HK-2 (cell line): ENCODE results near the gene RHO.
"Not testable (repeated sequence)": the region's sequence is repeated elsewhere in the genome, so short reads cannot be mapped to it uniquely, and the experiment has no call there.

ENCODE experiments used
- DNase-seq: peaks from one replicate; pipeline ENCODE4 v3.0.0-alpha.2; 2018; ENCODE audit not compliant: unreplicated experiment

RHO gene

GRCh38 chr3:129543156-129543790, 14.8 kb downstream of the RHO start, which contains the start of gene H1-8:
Gene H1-8 (plus strand): TSS chr3:129543175. CDS start chr3:129543219, 44 bp downstream.
- no peak for DNase-seq

DNA sequence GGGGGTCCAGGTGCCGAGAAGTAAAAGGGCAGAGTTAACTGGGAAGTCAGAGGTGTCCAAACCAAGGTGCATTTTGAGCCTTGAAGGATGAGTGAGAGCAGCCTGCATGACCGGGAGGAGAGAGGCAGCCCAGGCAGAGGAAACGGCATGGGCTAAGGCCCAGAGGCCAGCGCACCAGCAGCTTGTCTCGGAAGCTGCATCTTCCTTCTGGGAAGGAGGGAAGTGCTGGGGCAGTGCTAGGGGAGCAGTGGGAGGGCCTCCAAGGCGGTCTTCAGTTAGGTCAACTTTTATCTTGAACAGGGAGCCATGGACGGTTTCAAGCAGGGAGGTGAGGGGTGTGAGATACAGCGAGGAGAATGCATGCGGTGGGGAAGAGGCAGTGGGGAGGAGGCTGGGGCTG, 15.6 kb downstream of the RHO start:
- DNase-seq = no peak

DNA sequence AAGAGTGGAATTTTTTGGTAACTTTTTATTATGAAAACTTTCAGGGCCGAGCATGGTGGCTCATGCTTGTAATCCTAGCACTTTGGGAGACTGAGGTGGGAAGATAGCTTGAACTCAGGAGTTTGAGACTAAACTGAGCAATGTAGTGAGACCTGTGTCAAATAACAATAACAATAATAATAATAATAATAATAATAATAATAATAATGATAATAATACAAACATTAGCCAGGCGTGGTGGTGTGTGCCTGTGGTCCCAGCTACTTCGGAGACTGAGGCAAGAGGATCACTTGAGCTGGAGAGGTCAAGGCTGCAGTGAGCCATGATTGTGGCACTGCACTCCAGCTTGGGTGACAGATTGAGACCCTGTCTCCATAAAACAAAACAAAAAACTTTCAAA, 17.5 kb downstream of the RHO start:
- DNase-seq = not testable (repeated sequence)

- DNase-seq = no peak
Measured at GRCh38 chr3:129547241-129547640, 18.8 kb downstream of the RHO start.

DNA sequence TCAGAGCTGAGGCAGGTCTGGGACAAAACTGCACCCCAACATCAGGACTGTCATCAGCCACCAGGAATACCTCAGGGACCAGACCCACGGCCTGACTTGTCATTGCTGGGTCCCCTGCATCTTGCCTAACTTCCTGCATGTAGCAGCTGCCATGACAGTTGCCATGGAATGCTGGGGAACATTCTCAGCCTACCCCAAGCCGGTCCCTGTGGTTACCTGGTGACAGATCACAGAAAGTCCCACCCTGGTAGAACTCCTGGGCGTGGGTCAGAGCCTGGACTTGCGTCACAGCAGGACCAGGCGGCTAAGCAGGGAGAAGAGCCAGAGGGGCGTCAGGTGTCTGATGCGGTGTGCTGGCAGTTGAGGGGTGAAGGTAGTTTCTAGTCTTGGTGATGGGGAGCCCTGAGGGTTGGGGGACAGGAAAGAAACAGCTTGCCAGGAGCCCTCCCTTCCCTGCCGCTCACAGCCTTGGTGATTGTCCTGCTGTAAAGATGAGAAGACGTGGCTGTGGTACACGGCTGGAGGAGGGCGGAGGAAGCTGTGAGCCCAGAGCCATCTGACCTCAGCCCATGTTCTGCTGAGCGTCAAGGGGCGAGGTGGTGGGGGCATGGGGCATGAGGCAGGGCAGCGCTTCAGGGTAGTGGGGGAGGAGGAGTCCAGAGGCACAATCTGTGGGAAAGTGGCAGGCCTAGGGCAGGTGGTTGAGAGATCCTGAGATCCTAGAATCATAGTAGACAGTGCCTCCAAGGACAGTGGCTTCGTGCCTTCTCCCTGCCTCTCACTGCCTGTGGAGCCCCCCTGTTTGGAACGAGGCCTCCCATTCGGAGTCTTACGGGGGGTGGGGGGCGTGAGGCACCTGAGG, 19.9 kb downstream of the RHO start:
- DNase-seq = no peak

GRCh38 chr3:129549006-129549800, 20.8 kb downstream of the RHO start:
- DNase-seq = peak; percentile 49

DNA sequence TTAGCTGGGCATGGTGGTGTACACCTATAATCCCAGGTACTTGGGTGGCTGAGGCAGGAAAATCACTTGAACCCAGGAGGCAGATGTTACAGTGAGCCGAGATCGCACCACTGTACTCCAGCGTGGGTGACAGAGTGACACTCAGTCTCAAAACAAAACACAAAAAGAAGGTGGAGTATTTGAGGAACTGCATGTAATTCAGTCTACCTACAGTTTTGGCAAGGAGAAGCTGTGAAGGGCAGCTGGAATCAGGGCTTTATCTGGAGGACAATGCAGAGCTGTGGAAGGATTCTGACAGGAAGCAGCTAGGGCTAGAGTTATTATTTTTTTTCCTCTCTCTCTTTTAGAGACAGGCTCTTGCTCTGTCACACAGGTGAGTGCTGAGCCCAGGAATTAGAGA, 21.4 kb downstream of the RHO start:
- no peak for DNase-seq

DNA sequence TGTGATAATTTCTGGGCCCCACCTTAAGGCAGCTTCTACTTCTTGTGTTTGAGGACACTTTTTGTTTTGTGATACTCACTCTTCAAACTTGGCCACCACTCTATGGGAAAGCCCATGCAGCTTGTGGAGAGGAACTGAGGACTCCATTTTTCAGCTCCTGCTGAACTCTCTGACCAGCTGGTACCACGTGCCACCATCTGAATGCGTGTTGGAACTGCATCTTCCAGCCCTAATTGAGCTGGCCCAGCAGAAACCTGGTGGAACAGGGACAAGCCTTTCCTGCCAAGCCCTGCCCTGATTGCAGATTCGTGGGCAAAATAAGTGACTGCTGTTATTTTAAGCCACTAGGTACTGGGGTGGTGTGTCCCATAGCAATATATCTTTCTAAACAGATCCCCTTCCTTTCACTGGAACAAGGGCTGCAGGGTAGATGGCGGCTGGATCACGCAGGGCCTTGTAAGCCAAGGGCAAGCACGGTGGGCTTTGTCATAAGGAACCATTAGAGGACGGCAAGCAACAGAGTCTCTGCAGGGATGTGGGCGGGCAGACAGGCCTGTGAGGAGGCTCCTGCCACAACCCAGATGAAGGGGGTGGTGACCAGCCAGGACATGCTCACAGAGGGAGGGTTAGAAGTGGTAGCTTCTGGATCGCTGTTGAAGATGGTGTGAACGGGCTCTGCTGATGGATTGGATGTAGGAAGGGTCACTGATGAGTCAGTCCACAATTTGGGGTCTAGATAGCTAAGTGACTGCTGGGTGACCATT, 24.0 kb downstream of the RHO start:
- no peak for DNase-seq

GRCh38 chr3:129553171-129553570, 24.7 kb downstream of the RHO start:
- no peak for DNase-seq

- no peak for DNase-seq
Measured at GRCh38 chr3:129553719-129554118, 25.3 kb downstream of the RHO start.

DNA sequence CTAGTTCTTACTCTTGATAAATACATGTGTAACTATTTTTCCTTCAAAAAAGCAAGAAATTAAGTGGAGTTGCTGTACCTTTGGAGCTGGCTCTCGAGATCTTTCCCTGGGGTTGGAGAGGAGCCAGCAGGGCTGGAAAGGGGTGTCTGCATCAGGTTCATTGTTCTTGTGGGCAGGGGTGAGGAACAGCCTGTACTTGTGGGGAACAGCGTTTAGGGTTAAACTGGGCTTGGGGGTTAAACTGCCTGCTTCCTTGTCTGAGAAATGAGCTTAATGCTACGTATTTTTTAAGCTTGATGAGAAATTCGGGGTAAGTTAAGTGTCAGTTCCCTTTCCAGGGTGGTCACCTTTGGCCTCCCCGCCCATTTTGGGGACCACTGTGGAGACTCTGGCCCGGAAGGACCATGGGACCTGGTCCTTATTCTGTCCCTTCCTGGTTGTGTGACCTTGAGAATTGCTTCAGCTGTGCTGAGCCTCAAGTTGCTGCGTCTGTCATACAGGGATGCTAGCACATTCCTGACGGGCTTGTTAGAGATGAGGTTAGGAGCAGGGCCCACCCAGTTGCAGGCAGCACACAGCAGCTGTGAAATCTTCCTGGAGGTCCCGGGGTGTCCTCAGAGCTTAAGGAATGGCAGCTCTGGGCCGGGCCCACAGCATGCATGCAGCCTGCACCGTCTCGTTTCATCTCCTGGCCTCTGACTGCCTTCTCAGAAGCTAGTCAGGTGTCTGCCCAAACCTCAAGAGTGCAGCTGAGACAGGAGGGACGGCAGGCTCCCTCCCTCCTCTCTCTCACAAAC, 26.1 kb downstream of the RHO start:
- no peak for DNase-seq

DNA sequence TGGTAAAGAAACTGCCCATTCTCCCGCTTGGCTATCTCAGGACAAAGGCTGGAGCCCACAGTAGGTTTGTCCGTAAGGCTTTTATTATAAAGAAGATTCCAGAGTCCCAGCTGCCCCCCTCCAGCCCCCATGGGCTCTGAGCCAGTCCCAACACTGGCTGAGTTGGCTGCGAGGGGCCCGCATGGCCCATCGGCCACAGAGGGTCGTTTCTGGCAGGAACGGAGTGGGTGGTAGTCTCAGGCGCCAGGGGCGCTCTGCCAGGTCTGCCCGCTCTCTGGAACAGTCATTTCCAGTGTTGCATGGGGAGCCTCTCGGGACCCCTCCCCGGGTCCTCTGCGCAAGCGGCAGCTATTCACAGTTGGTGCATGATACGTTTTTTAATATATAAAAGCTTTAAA, 26.7 kb downstream of the RHO start:
- DNase-seq = no peak

DNA sequence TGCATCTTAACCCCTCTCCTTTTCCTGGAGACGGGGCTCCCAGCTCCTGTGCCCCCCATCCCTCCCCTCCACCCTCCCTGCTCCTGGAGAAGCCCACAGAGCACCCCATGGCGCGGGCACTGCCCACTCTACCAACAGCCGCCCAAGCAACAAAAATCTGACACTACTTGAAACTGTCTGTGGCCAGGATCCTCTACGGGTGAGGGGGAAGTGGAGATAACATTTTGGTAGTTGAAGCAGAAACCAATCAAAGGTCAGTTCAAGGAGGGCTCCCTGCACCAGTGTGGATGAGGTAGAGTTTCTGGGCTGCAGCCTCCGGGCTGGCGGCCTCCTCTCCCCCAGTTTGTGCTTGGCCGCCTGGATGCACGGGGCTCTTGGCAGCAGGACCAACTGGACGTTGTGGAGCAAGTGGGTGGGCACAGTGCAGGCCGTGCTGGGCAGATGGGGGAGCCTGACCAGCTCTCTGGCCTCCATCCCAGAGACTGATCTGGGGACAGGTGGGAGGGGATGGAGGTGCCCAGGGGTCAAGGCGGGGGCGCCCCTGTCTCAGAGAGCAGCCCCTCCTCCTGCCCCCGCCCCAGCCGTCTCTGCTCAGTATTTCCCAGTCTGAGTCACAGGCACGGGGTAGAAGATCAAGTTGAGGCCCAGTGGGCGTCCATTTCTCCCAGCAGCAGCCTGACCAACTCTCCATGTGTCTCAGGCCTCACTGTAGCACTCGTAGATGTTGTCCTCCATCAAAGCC, 27.3 kb downstream of the RHO start:
- no peak for DNase-seq

GRCh38 chr3:129556358-129556695, 27.9 kb downstream of the RHO start:
- no peak for DNase-seq

- DNase-seq = no peak
Measured at GRCh38 chr3:129556890-129557547, 28.6 kb downstream of the RHO start.

DNA sequence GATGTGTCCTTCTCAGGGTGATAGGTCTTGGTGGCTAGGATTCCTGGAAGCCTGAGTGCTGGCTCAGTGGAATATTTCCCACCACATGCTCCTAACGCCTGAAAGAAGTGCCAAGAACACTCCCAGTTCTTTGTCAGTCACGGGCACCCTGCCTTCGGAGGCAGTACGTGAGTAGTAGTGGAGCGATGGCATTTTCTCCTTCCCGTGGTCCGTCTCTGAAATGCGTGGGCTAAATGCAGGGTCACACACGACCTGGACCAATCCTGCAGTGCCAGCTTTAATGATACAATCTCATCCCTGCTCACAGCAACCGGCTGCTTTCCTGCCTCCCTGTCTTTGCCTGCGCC, 29.1 kb downstream of the RHO start:
- no peak for DNase-seq

DNA sequence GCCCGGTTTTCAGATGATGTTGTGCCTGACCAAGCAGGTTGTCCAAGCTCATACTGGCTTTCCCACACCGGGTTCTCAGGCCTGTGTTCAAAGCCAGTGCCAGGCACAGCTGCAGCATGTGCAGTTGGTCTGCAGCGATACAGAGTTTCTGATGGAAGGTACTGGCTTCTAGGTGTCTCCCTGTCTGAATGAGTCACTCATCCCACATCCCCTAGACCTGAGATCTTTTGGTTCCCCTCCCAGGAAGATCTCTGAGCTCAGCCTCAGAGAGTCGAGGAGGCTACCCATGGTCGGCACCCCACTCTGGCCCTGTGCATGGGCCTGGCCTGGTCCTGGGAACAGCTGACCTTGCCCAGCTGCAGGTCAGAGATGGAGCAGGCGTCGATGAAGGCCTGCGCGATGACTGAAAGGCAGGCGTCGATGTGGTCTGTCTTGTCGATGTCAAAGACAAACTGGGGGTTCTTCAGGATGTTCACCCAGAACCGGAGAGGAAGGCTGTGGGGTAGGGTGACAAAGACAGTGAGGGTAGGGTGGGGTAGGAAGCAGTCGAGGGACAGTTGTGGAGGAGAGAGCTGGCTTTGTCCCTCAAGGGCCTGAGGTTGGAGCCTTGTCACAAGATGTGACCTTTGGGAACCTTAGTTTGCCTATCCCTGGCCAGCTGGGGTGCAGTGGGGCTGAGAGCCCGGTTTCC, 29.8 kb downstream of the RHO start:
- no peak for DNase-seq

DNA sequence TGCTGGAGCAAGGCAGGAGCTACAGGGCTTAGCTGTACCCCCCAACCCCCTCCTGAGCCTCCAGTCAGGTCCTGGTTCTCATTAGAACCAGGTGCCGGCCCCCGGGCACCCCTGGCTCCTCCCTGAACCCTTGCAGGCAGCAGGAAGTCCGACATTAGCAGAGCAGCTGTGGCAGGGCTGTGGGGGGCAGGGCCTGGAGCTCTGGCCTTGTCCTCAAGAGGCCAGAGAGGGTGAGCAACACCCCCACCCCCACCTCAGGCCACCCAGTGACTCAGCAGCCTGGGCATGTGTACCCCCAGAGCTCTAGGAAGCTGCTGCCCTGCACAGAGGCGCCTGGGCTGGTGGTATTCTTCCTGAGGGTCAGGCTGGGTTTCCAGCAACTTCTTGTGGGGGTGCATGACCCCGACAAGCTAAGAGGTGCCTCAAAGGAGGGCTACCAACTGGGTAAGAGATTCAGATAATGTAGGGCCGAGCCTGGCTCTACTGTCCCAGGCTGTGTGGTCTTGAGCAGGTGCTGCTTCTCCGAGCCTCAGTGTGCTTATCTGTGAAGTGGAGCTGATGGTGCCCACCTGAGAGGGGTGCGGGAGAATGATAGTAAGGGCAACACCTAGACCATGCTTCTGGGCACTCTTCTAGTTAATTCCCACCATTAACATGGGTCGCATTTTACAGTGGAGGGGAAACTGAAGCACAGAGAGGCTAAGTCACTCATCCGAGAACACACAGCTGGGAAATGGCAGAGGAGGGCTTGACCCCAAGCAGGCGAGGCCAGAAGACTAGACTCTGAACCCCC, 30.5 kb downstream of the RHO start:
- peak; percentile 88 for DNase-seq
